GM18502 (cell line): ENCODE measurements around the gene TANK.

Source experiments
- ATAC-seq: cut with Tn5 transposase; IDR thresholded peaks from one replicate; pipeline ENCODE4 v1.9.1; 2021; ENCODE audit warnings: mild to moderate bottlenecking; ENCODE audit not compliant: unreplicated experiment, poor library complexity

The TANK gene, protein sequence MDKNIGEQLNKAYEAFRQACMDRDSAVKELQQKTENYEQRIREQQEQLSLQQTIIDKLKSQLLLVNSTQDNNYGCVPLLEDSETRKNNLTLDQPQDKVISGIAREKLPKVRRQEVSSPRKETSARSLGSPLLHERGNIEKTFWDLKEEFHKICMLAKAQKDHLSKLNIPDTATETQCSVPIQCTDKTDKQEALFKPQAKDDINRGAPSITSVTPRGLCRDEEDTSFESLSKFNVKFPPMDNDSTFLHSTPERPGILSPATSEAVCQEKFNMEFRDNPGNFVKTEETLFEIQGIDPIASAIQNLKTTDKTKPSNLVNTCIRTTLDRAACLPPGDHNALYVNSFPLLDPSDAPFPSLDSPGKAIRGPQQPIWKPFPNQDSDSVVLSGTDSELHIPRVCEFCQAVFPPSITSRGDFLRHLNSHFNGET

DNA sequence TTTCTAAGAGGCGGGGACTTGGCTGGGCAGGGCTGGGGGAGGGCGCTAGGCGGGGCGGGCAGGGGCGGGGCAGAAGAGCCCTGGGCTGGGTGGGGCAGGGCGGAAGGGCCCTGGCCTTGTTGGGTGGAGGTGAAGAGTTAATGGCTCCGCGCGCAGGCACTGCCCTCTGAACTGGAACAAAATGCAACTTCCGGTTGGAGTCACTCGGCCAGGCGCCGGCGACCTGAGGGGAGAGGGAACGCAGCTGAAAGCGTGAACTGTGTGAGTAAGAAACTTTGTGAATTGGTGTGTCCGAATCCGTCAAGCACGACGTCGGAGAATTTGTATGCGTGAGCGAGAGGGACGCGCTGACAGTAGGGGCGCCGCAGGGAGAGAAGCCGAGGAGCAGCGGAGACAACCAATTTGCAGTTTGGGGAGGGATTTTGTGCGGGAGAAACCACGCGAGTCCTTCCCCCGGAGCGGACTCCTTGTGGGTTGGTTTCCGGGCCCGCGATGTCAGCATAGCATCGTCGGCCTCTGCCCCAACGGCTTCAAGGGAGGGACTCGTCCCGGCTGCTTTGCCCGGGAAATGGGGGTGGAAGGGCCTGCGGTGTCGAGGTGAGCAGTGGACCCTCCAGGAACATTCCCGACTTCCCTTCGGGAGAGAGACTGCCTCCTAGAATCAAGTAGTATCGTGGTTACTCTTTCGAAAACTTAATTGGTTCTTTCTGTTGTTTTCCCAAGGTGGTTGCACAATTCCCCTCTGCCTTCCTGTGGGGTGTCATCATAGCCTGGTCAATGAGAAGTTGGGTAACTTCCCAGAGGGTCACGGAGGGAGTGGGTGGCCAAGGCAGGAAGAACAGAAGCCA lies at the start of gene TANK:
TANK (plus strand) TSS at position 203 of the 848 bp plus-strand sequence. CDS start 19,235 bp downstream, outside the sequence.
- peak; percentile 88 for ATAC-seq

DNA sequence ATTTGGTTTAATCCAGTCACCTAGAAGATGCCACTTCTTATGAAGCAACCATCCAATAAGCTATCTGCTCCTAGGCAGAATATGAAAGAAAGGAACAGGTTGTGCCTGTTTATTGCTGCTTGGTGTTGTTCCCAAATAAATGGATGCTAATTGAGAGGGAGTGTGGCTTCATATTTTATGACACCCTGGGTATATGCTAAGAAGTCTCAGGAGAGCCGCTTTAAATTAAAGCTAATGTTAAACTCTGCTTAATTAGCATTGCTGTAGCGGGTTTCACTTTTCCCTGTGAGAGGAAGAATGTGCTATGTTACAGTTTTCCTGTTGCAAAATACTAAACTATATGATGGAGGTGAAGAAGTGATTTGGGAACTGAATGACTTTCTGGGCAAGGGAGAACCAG lies 48.7 kb upstream of the TANK start:
- no peak for ATAC-seq

DNA sequence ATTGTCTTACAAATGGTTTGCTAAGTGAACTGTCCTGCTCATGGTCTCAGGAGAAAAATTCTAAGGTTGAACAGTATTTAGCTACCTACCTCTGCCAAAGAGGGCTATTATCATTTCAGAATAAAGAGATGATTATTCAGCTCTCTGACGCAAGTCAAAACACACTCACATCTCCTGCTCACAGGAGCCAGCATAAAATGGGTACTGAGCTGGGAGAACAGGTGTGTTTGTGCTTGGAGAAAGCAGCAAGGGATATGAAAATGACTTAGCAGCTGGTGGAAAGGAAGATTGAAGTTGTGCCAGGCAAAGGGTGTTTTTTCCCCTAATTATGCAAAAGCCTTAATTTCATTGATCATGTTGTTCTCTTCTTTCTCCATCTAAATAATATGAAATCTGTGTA lies 47.3 kb upstream of the TANK start:
- ATAC-seq: no peak

DNA sequence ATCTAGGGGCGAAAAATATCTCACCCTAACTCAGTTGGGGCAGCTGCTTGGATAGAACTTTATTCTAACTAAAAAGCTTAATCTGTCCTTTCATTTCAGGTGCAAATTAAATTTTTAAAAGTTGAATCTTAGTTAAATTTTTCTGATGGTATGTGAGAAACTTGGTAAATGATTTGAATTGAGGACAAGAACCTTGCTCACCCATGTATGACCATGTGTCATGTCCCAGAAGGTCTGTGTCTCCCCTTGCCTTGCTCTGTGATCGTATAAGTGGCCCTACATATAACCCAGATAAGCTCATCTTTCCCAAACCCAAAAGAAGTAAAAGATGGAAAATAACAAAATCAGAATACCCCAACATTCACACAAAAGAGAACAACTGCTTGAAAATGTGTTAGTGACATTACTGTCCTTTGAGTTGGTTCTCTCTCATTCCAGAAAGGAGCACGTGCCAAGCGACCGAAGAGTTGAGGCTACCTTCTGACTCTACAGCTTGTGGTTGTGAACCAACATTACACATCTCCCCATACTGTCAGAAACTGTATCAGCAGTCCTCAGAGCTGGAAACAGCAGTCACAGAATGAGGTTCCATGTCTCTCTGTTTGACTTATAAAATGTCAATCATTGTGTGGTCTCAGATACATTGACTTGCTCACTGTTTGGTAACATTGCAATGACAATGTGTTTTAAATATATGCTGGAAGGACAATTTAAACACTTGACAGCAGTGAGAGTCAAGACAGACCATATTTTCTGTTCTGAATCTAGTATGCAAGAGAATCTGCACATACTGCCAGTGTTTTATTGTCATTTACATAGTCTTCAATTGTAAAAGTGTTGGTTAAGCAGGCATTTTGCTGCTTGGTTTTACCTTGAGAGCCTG lies 46.3 kb upstream of the TANK start:
- ATAC-seq: no peak

DNA sequence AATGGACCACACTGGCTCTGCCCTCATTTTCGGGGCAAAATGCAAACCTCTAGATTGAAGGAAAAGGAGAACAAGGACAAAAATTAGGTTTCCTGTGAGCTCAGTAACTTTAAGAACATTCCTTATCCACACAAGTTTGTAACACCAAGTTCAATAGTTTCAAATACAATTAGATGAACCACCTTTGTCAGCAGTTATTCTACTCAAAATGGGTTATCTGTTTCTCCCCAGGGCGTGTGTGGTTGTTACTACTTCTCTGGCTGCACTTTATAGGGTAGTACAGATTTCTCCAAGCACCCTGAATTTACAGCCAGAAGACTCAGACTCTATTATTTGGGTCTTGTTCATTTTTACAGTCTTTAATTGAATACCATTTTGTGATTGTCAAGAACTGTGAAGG lies 45.0 kb upstream of the TANK start:
- no peak for ATAC-seq

DNA sequence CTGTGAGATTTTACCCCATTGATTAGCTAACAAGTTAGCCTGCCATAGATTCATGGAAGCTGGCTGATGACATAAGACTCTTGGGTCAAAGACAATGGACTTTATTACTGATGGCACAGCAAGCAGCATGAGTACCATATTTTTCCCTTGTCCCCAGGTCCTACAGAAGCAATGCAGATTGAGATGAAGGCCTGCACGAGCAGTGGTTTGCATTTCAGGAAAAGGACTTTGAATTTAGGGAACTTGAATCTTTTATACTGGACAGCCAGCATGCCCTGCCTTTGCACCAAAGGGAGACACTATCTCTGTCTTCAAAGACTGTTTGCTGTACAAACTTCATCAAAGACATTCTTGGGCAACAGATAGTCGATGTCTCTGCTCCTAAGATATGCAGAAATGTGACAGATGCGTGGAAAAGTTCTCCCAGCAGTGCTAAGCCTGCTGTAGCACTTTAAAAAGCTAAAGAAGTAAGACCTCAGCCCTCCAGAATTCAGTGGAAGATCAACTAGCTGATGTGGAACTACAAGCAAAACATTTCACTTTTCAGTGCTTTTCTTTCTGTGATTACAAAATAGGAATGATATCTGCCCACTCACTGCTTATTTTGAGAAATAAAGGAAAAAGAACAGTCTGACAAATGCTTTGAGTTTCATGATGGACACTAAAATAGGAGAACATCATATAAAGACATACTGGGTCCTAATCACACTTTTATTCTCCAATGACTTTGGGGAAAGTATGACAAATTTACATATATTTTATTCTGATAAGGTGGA lies 44.4 kb upstream of the TANK start:
- ATAC-seq: no peak

DNA sequence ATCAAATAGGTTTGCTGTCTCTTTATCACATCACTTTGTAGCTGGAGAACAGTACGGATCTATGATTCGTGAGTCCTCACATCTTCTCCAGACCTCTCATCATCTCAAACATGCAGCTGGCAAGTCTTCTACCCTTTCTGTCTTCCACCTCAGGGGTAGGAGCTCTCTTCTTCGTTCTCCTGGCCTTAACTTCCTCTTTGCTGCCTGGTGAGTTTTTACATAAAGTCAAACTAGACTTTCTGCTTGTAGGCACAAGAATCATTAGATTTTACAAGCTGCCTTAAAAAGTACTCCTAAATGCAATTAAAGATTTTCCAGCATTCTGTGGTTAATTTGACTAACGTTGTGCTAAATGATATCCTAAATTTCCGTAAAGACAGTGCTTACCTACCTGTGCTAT lies 43.7 kb upstream of the TANK start:
- no peak for ATAC-seq

DNA sequence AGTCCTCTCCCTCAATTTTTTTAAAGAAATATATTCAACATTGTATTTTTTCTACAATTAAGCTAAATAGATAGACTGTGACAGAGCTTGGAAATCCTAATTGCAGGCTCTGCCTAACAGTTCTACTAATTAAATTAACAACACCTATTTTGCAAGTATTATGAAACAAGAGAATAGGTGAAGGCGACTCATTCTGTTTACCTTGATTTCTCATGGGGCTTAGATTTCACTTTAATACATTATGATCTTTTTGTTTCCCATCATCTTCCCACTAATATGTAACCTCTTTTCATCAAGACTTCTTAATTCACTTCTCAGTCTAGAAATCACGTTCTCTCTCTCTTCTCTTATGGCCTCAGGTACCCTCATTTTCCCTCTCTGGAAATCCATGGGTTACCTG lies 42.7 kb upstream of the TANK start:
- ATAC-seq: no peak

DNA sequence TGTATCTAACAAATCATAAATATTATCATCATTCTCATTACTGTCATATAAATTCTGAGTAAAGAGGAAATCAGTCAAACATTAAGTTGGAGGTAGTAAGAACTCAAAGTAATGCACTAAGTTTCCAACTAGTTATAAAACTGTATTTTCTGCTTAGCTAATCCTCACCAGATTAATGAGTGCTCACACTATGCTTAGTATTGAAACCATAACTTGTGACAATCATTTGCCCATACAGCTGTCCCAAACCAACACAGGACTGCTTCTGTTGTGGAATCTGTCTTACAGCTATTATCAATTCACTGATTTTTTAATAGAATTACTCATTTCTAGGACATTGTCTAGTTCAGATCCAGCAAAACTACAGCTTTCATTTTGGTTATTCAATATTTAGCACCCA lies 41.5 kb upstream of the TANK start:
- ATAC-seq: no peak

DNA sequence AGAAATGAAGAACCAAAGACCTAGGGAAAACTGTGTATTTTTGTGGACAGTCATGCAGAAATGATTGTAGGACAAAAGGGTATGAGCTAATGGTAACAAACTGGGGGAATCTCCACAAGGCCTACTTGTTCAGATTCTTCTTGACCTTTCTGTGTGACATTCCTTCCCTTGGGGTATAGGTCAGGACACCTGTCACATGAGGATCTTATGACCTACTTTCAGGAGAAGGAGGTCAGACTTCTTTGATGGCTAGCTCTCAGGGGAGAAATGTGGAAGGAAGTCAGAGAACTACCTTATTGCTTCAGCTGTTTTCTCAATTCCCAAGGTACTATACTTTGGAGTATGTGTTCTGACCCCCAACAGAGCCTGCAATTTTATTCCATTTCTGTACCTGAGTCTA lies 40.7 kb upstream of the TANK start:
- no peak for ATAC-seq

DNA sequence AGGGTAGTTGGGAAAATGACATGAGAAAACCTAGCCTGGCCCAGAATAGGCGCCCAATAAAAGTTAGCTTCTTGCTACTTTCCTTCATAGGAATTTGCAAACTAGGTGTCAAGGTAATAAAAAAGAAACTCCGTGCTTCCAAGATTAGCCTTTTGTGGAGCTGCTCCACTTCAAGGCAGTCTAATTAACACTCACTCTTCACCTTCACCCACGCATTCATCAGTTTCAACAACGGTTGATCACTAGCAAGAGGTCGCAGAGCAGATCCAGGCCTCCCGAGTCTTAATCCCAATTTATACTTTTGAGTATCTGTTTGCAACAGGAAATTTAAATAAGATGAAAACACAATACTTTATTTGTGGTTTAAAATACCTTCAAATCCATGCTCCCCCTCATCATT lies 39.5 kb upstream of the TANK start:
- no peak for ATAC-seq

DNA sequence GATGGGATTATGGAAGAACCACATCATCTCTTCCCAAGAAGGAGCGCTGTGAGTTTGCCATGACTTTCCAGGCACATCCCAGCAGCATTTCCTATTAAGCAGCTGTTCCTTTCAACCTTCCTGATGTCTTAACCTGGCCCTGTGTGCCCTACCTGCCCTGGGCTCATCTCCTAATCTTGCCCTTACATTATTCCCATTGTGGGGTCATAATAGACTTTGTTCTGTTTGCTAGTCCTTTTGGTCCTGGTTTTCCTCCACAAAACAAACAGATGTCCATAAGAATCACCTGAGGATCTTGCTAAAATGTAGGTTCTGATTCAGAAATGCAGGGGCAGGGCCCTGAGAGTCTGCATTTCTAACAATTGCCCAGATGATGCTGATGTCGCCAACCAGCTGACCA lies 38.6 kb upstream of the TANK start:
- ATAC-seq: no peak

DNA sequence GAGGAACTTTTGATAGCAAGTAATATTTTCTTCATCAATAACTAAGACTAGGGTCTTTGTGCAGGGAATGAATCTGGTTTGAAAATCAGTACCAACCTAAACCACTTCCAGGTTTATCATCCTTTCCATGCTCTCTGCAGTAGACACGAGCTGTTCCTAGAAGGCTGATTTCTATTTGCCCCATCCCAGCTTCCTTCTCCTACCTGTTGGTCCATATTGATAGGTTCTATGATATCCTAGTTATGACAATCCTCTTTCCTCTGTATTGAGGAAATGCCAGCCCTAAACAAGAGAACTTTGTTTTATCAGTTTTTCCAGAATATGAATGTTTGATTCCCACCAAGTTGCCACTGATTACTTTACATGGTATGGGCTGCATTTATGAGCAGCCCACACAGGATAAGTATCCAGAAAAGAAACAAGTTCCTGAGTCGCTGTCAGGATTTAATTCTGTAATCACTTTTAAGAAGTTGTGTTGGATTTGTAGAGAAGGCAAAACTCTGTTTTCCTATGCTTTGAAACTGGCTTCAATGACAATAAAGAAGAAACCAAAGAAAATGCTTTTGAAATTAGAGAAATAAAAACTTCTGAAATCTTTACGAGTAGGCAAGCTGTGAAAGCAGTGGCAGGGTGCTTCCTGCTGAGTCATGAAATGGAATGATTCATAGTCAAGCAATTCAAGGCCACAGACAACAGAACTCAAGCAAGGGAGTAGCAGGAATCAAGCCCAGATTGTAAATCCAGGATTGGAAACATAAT lies 37.3 kb upstream of the TANK start:
- ATAC-seq: peak; percentile 79

DNA sequence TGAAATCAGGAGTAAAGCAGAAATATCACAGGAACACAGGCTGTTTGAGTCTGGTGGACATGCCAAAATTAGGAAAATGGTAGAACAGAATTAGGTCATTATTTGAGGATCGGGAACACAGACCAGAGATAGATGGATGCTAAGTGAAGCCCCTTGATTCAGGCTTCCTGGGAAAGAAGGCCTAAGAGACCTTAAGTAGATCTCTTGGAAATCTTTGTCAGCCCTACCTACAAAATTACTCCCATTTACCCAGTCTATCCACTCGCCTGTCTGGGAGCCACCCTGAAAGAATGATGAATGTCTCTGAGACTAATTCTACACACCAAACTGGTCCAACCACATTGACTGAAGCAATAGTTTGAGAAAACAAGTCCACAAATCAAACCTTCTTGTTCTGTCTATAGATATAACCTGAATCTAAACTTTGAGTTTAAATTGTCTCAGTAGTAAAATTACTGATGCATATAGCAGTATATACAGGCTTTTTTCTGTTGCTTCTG lies 36.6 kb upstream of the TANK start:
- peak; percentile 18 for ATAC-seq

DNA sequence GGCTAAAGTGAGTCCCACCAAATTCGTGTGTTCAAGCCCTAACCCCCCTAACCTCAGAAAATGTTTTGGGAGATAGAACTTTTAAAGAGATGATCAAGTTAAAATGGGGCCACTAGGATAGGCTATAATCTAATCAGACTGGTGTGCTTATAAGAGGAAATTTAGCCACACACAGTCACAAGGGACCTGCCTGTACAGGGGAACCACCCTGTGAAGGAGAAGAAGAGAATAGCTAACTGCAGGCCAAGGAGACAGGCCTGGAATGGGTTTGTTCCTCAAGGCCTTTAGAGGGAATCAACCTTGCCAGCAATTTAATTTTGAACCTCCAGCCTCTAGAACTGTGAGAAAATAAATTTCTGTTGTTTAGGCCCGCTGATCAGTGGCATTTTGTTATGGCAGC lies 36.0 kb upstream of the TANK start:
- peak; percentile 54 for ATAC-seq

DNA sequence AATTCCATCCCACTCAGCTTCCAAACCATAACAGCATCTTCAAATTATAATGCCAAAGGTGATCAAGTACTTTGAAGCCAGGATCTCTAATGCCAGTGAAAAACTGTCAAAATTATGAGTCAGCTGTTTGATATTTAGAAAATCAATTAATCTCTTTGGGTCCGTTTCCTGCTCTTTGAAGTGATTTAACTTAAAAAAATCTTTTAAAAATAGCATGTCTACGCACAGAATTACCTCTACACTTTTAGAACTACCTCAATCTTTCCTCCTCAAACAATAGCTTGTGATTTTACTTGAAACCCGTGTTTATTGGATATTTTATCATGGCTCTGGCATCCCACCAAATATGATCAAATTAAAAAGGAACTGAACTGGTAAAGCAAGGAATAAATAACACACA lies 31.3 kb upstream of the TANK start:
- no peak for ATAC-seq

DNA sequence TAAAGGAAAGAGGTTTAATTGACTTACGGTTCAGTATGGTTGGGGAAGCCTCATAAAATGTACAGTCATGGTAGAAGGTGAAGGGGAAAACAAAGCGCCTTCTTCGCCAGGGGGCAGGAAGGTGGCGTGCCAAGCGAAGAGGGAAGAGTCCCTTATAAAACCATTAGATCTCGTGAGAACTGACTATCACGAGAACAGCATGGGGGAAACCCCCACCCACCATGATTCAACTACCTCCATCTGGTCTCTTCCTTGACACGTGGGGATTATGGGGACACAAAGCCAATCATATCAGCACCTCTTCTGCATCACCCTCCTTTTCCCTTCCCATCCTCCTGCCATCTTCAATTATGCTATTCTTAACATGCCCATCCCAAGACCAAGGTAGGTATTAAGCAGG lies 29.9 kb upstream of the TANK start:
- no peak for ATAC-seq

DNA sequence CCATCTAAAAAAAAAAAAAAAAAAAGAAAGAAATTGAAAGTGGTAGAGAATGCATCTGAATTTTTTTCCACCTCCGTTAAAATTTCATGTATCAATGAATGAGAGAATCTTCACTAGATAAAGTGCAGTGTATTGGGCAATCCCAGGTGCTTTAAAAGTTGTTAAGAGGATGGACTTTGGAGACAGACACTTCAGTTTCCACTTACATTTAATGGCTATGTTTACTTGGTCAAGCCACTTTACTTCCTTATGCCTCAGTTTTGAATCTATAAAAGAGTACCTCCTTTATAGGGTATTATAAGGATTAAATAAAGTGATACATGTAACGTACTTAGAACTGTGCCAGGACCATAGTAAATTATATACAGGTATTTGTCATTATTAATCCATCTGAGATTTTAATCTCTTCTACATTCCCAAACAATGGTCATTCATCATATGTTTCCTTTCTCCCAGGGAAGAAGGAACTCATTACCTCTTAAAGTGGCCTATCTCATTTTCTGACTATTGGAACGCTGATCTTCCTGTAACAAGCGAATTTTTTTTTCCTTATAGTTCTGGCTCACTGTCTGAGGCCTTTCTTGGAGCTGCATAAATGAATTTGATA lies 29.1 kb upstream of the TANK start:
- no peak for ATAC-seq

DNA sequence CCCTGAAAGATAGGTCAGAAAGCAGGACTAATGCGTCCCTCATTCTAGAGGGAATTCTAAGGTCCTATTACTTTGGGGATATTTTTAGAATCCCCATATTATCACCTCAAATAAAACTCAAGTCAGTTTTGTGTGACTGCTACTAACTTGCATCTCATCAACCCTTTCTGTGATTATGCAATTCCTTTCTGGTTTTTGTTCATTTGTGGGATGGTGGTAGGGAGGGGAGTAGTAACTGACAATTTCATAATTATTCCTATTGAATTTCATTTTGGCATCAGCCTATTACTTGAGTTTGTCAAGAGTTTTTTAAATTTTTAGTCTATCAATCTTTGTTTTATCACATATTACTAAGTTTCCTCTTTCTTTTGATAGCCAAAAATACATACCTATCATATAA lies 28.4 kb upstream of the TANK start:
- ATAC-seq: no peak
